Keratinocyte (primary cell): Measurements from ENCODE around the gene ST8SIA1.
"Not testable (repeated sequence)": the region's sequence is repeated elsewhere in the genome, so short reads cannot be mapped to it uniquely, and the experiment has no call there.

ENCODE experiments used
- EZH2 ChIP-seq: IDR thresholded peaks from one replicate; pipeline ENCODE4 v1.6.1; 2012; ENCODE audit warnings: inconsistent platforms, mild to moderate bottlenecking, low read length, moderate library complexity
- TF ChIP-seq, protein P1 (sequence below), 3 experiments: IDR thresholded peaks in 1 of 3; conservative IDR thresholded peaks in 1 of 3; optimal IDR thresholded peaks in 1 of 3; 2 replicates in 2 of 3; 3 replicates in 1 of 3; pipeline versions ENCODE3 to v1.5.1; 2011; ENCODE audit warnings: low read length in 3 of 3, mild to moderate bottlenecking in 3 of 3, moderate library complexity in 2 of 3, control low read depth in 1 of 3, inconsistent platforms in 1 of 3; ENCODE audit not compliant: insufficient read depth in 2 of 3; ENCODE audit errors: extremely low read depth in 1 of 3

DNA sequence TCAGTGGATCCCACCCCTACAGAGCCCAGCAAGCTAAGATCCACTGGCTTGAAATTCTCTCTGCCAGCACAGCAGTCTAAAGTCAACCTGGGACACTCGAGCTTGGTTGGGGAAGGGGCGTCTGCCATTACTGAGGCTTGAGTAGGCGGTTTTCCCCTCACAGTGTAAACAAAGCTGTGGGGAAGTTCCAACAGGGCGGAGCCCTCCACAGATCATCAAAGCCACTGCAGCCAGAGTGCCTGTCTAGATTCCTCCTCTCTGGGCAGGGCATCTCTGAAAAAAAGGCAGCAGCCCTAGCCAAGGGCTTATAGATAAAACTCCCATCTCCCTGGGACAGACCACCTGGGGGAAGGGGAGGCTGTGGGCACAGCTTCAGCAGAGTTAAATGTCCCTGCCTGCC is 187.8 kb downstream of the ST8SIA1 start:
- not testable (repeated sequence) for TF ChIP-seq EZH2
- TF ChIP-seq, protein P1, sequence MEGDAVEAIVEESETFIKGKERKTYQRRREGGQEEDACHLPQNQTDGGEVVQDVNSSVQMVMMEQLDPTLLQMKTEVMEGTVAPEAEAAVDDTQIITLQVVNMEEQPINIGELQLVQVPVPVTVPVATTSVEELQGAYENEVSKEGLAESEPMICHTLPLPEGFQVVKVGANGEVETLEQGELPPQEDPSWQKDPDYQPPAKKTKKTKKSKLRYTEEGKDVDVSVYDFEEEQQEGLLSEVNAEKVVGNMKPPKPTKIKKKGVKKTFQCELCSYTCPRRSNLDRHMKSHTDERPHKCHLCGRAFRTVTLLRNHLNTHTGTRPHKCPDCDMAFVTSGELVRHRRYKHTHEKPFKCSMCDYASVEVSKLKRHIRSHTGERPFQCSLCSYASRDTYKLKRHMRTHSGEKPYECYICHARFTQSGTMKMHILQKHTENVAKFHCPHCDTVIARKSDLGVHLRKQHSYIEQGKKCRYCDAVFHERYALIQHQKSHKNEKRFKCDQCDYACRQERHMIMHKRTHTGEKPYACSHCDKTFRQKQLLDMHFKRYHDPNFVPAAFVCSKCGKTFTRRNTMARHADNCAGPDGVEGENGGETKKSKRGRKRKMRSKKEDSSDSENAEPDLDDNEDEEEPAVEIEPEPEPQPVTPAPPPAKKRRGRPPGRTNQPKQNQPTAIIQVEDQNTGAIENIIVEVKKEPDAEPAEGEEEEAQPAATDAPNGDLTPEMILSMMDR (optimal IDR thresholded peaks at IDR 0.05 in 1 of 3, IDR thresholded peaks at IDR 0.05 in 1 of 3, conservative IDR thresholded peaks at IDR 0.05 in 1 of 3; ENCODE audit: extremely low read depth in 1 of 3, insufficient read depth in 2 of 3, low read length in 3 of 3): not testable (repeated sequence)
